Measurements from ENCODE around the gene GNPTAB. TPM values are rescaled to one million over a fixed set of nuclear protein-coding genes. Genes with fewer than 3 reads are reported as not detected.

GNPTAB gene
- total RNA-seq, 4 donors from 2014 or later, result 18.0 to 36.3 (median 32.5) TPM

DNA sequence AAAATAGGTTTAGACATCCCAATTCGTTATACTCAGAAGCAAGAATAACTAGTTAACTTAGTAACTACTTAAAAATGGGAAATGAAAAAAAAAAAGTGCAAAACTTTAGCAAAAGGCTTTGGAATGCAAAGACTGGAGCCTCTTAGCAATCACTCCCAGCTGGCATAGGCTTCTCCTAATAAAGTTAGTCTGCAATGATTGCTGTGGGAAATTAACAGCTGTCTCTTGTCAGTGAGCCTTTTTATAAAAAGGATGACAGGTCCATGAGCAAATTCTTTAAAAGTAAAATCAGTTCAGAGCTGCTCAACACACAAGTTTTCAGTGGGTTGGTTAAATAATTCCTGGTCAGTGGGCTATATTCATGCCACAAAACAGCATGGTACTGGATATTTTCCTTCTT, 84.1 kb downstream of the GNPTAB start:
- Histone ChIP-seq H3K9me3 (no peaks in the 10 kb centered on the region), H3K4me1 (peaks cover 0 to 16% (median 0%) of the 10 kb centered on the region in 4 donors), H3K36me3 (peaks cover 0 to 90% (median 0%) of the 10 kb centered on the region in 3 donors), H3K27ac (no peak overlapping the region), H3K27me3 (no peaks in the 10 kb centered on the region), H3K4me3 (no peak overlapping the region)
- no peak for DNase-seq (ENCODE audit: low spot score in 2 of 2)
- 88 to 93% methylated on average over 1 of the region's 1 CpG for WGBS, 2 donors
- no peak for TF ChIP-seq EP300 (IDR thresholded peaks at IDR 0.05)
- TF ChIP-seq, protein P1, sequence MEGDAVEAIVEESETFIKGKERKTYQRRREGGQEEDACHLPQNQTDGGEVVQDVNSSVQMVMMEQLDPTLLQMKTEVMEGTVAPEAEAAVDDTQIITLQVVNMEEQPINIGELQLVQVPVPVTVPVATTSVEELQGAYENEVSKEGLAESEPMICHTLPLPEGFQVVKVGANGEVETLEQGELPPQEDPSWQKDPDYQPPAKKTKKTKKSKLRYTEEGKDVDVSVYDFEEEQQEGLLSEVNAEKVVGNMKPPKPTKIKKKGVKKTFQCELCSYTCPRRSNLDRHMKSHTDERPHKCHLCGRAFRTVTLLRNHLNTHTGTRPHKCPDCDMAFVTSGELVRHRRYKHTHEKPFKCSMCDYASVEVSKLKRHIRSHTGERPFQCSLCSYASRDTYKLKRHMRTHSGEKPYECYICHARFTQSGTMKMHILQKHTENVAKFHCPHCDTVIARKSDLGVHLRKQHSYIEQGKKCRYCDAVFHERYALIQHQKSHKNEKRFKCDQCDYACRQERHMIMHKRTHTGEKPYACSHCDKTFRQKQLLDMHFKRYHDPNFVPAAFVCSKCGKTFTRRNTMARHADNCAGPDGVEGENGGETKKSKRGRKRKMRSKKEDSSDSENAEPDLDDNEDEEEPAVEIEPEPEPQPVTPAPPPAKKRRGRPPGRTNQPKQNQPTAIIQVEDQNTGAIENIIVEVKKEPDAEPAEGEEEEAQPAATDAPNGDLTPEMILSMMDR (IDR thresholded peaks at IDR 0.05), result no peak
- TF ChIP-seq POLR2A (IDR thresholded peaks at IDR 0.05), result no peak

GRCh38 chr12:101746196-101746595, 84.6 kb downstream of the GNPTAB start:
- peaks cover 0 to 16% (median 0%) of the 10 kb centered on the region in 4 donors for H3K4me1 ChIP-seq
- no peak overlapping the region for H3K4me3 ChIP-seq
- no peaks in the 10 kb centered on the region for H3K27me3 ChIP-seq
- no peak overlapping the region for H3K27ac ChIP-seq
- TF ChIP-seq POLR2A (IDR thresholded peaks at IDR 0.05) (no peak), EP300 (IDR thresholded peaks at IDR 0.05) (no peak)
- TF ChIP-seq, protein P1 (IDR thresholded peaks at IDR 0.05), result no peak
- H3K36me3 ChIP-seq, result peaks cover 0 to 88% (median 0%) of the 10 kb centered on the region in 3 donors
- H3K9me3 ChIP-seq, result no peaks in the 10 kb centered on the region
- no peak for DNase-seq (ENCODE audit: low spot score in 2 of 2)
- 81 to 92% methylated on average over 1 of the region's 1 CpG for WGBS, 2 donors

DNA sequence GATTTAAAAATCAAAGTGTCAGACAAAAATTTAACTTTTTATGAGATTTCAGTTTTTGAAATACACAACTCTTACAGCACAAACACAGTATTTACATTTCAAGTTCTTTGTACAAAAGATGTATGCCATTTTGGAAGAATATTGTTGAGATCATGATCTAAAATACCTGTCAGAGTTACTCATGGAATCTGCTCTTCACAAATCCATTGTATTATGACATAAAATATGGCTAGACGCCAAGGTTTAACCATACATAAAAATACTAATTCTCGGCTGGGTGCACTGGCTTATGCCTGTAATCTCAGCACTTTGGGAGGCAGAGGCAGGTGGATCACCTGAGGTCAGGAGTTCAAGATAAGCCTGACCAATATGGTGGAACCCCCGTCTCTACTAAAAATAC, 85.3 kb downstream of the GNPTAB start:
- Histone ChIP-seq H3K27me3 (no peaks in the 10 kb centered on the region), H3K9me3 (no peaks in the 10 kb centered on the region), H3K4me1 (peaks cover 0 to 16% (median 0%) of the 10 kb centered on the region in 4 donors), H3K36me3 (peaks cover 0 to 88% (median 0%) of the 10 kb centered on the region in 3 donors), H3K4me3 (no peak overlapping the region), H3K27ac (no peak overlapping the region)
- DNase-seq (ENCODE audit: low spot score in 2 of 2), result no peak
- WGBS, 2 donors, result 85 to 91% methylated on average over 3 of the region's 3 CpGs
- TF ChIP-seq, protein P1 (IDR thresholded peaks at IDR 0.05), result no peak
- no peak for TF ChIP-seq EP300 (IDR thresholded peaks at IDR 0.05)
- no peak for TF ChIP-seq POLR2A (IDR thresholded peaks at IDR 0.05)

- peak overlapping the region in 3 of 4 donors; percentile 0 to 70 (median 27) for H3K27ac ChIP-seq
- no peak overlapping the region for H3K4me3 ChIP-seq
- TF ChIP-seq POLR2A (IDR thresholded peaks at IDR 0.05), result no peak
- no peak for TF ChIP-seq EP300 (IDR thresholded peaks at IDR 0.05)
- TF ChIP-seq, protein P1 (IDR thresholded peaks at IDR 0.05), result no peak
- no peaks in the 10 kb centered on the region for H3K9me3 ChIP-seq
- 74 to 78% methylated on average over 10 of the region's 10 CpGs for WGBS, 2 donors
- H3K4me1 ChIP-seq, result peaks cover 0 to 16% (median 0%) of the 10 kb centered on the region in 4 donors
- DNase-seq (ENCODE audit: low spot score in 2 of 2), result no peak
- H3K36me3 ChIP-seq, result peaks cover 0 to 88% (median 0%) of the 10 kb centered on the region in 3 donors
- H3K27me3 ChIP-seq, result no peaks in the 10 kb centered on the region
Measured at GRCh38 chr12:101743724-101744472, 86.9 kb downstream of the GNPTAB start.

GRCh38 chr12:101743242-101743641, 87.5 kb downstream of the GNPTAB start:
- TF ChIP-seq EP300 (IDR thresholded peaks at IDR 0.05) (no peak), POLR2A (IDR thresholded peaks at IDR 0.05) (no peak)
- TF ChIP-seq, protein P1 (IDR thresholded peaks at IDR 0.05), result no peak
- no peak overlapping the region for H3K4me3 ChIP-seq
- H3K27me3 ChIP-seq, result no peaks in the 10 kb centered on the region
- peak overlapping the region in 2 of 4 donors; percentile 27 to 70 for H3K27ac ChIP-seq
- H3K9me3 ChIP-seq, result no peaks in the 10 kb centered on the region
- peaks cover 0 to 16% (median 0%) of the 10 kb centered on the region in 4 donors for H3K4me1 ChIP-seq
- WGBS, 2 donors, result 56 to 65% methylated on average over 1 of the region's 1 CpG
- no peak for DNase-seq (ENCODE audit: low spot score in 2 of 2)
- peaks cover 0 to 88% (median 0%) of the 10 kb centered on the region in 3 donors for H3K36me3 ChIP-seq

Measured in tibial nerve (tissue), 4 donors.